GM18861 (cell line): ENCODE measurements around the gene MGMT.

ENCODE experiments used
- ATAC-seq: cut with Tn5 transposase; IDR thresholded peaks from one replicate; pipeline ENCODE4 v1.9.1; 2021; ENCODE audit not compliant: unreplicated experiment

Gene MGMT

GRCh38 chr10:129517680-129518057 lies 50.6 kb downstream of the MGMT start:
- ATAC-seq = no peak

GRCh38 chr10:129518793-129519192 lies 51.8 kb downstream of the MGMT start:
- no peak for ATAC-seq

GRCh38 chr10:129520440-129521080 lies 53.5 kb downstream of the MGMT start:
- no peak for ATAC-seq

GRCh38 chr10:129521161-129522025 lies 54.4 kb downstream of the MGMT start:
- no peak for ATAC-seq

- no peak for ATAC-seq
Measured at GRCh38 chr10:129522041-129522585, 55.1 kb downstream of the MGMT start.

GRCh38 chr10:129523031-129523722 lies 56.1 kb downstream of the MGMT start:
- no peak for ATAC-seq

GRCh38 chr10:129523723-129524316 lies 56.8 kb downstream of the MGMT start:
- no peak for ATAC-seq

- no peak for ATAC-seq
Measured at GRCh38 chr10:129524936-129525335, 57.9 kb downstream of the MGMT start.

GRCh38 chr10:129525401-129525801 lies 58.4 kb downstream of the MGMT start:
- ATAC-seq = no peak

- no peak for ATAC-seq
Measured at GRCh38 chr10:129526943-129527342, 59.9 kb downstream of the MGMT start.

GRCh38 chr10:129528376-129528978 lies 61.4 kb downstream of the MGMT start:
- no peak for ATAC-seq

- no peak for ATAC-seq
Measured at GRCh38 chr10:129530581-129530980, 63.5 kb downstream of the MGMT start.

- ATAC-seq = no peak
Measured at GRCh38 chr10:129531195-129531968, 64.3 kb downstream of the MGMT start.

GRCh38 chr10:129531969-129532660 lies 65.1 kb downstream of the MGMT start:
- ATAC-seq = no peak

- ATAC-seq = no peak
Measured at GRCh38 chr10:129532838-129533237, 65.8 kb downstream of the MGMT start.

GRCh38 chr10:129533281-129533680 lies 66.2 kb downstream of the MGMT start:
- ATAC-seq = no peak

GRCh38 chr10:129534826-129535225 lies 67.8 kb downstream of the MGMT start:
- ATAC-seq = no peak

GRCh38 chr10:129536336-129536735 lies 69.3 kb downstream of the MGMT start:
- no peak for ATAC-seq

GRCh38 chr10:129537151-129537550 lies 70.1 kb downstream of the MGMT start:
- ATAC-seq = no peak
